Sigmoid colon (tissue), 4 donors: ENCODE results near the gene ATP6V1F.

ENCODE experiments used
- CTCF ChIP-seq, 4 experiments: fragments of 450-650 bp in 3 of 4; fragments of 200-600 bp in 1 of 4; IDR thresholded peaks; one replicate each; pipeline ENCODE4 v1.5.1; 2016 to 2019; ENCODE audit warnings: antibody characterized with exemption in 4 of 4, mild to moderate bottlenecking in 3 of 4, moderate library complexity in 2 of 4
- POLR2A ChIP-seq, 2 donors: fragments of 450-650 bp; IDR thresholded peaks; one replicate each; pipeline ENCODE4 v1.6.1; 2016; ENCODE audit warnings: antibody characterized with exemption in 2 of 2, mild to moderate bottlenecking in 2 of 2, moderate library complexity in 2 of 2
- POLR2AphosphoS5 ChIP-seq, 4 donors: sonication (generic); formaldehyde crosslinking; IDR thresholded peaks; one replicate each; pipeline ENCODE4 v1.6.1; 2017; ENCODE audit warnings: antibody characterized with exemption in 4 of 4

DNA sequence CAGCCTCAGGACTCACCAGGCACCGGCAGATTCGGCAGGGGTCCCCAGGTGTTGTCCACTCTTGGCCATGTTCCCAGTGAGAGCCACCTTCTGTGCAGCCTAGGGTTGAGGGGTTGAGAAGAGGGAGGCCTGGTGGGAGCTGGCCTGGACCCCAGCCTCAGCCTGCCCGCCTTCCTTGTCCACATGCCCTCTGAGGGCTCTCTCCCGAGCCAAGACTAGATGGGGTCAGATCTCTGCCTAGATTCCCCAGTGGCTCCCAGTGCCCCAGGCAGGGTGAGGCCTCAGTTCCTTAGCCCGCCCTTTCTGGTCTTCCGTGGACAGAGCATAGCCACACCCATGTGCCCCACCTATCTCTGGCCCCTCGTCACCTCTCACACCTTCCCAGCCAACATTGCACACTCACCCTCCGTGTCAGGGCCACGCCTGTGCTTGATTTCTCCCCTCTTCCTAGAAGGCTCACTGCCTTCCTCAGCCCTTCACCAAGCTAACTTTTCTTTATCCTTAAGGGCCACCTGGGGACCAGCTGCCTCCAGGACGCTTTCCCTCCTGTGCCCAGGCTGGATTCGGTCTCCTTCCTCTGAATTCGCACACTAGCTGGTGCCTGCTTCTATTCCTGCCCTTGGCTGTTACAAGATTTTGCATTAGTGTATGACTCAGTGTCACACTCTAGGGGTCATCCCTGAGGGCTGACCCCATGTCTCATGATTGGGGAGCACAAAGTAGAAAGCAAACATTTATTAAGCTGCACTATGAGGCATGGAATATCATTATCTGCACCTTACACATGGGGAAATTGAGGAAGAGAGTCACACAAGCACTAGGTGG, 40.3 kb downstream of the ATP6V1F start:
- TF ChIP-seq POLR2AphosphoS5 (IDR thresholded peaks at IDR 0.05) (no peak), CTCF (IDR thresholded peaks at IDR 0.05) (no peak), POLR2A (IDR thresholded peaks at IDR 0.05) (no peak)
